C1 segment of cervical spinal cord (tissue), 14 donors: Measurements from ENCODE around the gene SVIL.
"Not testable (repeated sequence)": the region's sequence is repeated elsewhere in the genome, so short reads cannot be mapped to it uniquely, and the experiment has no call there.

Source experiments
- DNase-seq, 14 donors: peaks; one replicate each; lab custom pipeline; 2025; lab: John Stamatoyannopoulos, UW

The SVIL gene

DNA sequence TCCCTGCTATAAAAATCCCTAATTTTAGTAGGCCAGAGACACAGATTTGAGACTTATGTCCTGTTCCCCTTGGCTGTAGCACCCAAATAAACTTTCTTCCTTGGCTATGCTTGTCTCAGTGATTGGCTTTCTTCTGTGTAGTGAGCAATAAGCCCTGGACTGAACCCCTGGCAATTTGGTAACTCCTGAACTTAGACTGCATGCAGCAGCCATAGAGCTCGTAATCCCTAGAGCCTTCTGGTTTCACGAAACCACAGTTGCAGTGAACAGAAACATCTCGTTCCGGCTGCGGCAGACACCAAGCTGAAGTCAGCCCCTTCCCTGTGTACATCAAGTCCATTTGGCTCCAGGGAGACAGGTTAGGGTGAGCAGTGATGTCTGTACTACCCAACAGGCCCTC is 173.7 kb downstream of the SVIL start:
- no peak for DNase-seq

DNA sequence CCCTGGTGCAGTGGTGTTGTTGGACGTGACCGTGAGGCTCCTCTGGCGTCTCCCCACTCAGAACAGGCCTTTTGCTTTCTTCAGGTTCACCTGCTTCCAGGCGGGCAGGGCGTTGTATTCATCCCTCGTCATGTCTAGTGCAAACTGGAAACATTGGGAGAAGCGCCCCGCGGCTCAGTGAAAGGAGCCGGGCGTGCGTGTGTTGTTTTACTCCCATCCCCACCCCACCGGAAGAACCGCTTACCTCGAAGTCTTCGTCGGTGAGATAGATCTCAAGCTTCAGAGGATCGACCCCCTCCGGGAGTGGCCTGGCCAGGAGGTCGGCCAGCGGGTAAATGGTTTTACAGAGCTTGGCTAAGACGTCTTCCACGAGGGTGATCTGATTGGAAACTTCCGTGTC is 176.6 kb downstream of the SVIL start:
- not testable (repeated sequence) for DNase-seq

DNA sequence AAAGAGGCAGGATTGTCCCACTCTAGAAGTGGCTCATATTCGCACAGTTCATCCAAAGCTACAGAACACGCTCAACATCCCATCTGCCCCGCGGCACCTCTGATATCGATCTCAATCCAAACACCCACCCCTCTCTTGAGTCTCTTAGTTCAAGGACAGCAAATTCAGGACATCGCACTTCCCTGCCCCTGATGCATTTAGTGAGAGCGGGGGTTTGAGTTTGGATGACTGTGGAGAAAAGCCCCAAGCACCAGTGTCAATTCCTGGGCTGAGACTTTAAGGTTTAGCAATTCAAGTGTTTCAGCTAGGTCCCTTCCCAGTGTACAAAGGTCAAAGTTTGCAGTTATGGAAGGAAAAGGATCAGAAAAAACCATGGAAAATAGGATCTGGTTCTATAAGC is 179.7 kb downstream of the SVIL start:
- no peak for DNase-seq

DNA sequence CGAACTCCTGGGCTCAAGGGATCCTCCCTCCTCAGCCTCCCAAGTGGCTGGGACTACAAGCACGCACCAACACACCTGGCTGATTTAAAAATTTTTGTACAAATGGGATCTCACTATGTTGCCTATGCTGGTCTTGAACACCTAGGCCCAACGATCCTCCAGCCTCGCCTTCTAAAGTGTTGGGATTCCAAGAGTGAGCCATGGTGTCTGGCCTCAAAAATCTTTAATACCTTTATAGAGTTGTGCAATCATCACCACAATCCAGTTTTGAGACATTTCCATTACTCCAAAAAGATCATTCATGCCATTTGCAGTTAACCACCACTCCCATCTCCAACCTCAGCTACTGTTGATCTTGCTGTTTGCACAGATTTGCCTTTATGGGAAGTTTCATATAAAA is 180.5 kb downstream of the SVIL start:
- no peak for DNase-seq

DNA sequence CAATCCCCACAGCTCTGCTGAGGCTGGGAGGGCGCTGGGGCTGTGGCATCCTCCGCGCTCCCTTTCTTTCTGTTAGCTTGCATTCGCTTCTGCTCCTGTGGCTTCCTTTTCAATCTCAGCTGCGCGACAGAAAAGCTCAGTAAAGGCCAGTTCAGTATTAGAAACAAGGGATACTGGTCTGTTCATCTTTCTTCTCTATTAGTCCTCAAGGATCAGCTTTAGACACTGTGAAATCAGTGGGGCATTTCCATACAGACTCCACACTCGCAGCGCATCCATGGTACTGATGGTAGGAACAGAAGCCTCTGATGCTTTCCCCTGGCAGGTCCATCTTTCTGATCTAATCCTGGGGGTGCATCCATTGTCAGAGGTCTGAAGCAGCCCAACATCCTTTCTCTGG is 182.2 kb downstream of the SVIL start:
- no peak for DNase-seq

DNA sequence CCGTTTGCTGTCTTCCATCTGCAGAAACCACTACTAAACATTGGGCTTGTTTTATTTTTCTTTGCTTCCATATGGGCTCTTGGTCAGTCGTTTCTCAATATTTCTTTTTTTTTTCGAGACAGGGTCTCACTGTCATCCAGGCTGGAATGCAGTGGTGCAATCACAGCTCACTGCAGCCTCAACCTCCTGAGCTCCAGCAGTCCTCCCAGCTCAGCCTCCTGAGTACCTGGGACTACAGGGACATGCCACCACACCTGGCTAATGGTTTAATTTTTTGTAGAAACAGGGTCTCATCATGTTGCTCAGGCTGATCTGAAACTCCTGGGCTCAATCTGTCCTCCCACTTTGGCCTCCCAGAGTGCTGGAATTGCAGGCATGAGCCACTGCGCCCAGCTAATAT is 182.8 kb downstream of the SVIL start:
- no peak for DNase-seq

DNA sequence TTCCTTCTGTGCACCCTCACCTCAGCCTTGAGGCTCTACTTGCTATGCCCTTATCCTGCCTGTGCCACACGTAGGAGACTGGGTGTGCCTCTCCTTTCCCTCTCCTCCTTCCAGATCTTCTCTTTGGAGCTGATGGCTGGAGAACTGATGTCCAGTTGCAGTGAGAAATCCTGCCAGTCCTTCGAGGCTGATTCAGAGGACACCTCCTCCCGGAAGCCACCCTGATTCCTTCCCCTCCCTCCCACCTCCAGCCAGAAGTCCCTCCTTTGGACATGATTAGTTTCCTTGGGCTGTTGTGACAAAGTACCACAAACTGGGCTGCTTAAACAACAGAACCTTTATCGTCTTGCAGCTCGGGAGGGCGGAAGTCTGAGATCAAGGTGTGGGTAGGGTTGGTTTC is 184.4 kb downstream of the SVIL start:
- DNase-seq, result no peak

DNA sequence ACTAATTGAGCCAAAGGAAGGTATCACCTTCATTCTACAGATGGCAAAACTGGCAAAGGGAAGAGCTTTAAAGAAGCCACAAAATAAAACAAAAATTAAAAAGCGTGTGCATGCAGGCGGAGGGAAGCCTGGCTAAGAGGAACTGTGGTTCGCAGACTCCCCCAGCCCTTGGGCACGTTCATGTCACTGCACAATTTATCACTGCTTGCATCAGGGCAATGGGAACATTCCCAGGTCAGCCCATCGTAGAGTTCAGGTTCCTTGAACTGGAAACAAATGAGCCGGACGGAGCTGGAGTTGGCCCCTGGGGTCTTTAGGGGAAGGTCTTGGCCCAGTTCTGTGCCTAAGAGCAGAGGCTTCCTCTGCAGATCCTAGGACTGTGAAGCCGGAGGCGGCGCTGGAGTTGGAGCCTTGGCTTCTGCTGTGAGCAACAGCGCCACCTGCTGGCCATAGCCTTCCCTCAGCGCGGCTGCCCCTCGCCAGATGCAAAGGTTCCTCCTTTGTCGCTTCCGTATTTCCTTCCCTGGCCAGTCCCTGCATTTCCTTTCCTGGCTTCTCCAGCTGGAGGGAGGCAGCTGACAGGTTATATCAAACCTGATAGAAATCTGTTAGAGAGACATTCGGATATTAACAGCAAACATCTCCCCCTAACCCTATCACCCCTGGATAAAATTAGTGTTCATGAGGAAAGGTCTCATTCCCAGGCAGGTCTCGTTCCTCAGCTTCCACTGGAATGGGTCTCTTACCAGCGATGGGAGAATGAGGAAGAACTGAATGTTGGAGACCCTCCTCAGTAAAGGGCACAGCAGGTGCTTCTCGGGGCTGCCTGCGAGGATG is 185.8 kb downstream of the SVIL start:
- peak in 13 of 14 donors; percentile 5 to 77 (median 38) for DNase-seq

DNA sequence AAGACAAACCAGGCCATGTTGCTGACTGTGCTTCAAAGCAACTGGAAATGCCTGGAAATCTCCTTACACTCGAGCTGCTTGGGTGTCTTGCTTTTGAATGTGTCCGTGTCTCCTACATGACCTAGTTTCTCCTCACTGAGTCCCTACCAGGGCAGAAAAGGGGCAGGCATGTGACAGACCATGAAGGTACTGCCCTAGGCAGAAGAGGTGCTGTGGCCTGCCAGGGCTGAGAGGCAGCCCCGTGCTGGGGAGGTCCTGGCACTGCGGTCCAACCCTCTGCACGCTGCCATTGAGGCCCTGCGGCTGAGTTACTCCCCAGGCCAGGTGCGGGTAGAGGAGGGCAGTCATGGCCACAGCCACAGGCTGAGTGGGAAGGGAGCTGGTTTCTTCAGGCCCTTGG is 186.6 kb downstream of the SVIL start:
- DNase-seq, result peak in 1 of 14 donors; percentile 8

DNA sequence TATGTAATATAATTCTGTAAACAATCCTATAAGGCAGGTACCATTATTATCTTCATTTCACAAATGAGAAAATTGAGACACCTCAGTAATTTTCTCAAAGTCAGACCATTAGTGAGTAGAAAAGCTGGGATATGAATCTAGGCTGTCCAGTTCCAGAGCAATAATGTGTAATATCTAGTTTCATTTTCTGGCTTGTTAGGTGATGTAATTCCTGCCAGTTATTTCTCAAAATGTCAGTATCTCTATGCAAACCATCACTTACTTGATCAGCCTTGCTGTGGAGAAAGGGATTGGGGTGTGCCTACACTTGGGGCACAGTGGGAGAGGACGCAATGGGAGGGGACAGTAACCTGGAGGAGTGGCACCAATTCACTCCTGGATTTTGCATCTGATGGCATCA is 188.4 kb downstream of the SVIL start:
- DNase-seq, result no peak

DNA sequence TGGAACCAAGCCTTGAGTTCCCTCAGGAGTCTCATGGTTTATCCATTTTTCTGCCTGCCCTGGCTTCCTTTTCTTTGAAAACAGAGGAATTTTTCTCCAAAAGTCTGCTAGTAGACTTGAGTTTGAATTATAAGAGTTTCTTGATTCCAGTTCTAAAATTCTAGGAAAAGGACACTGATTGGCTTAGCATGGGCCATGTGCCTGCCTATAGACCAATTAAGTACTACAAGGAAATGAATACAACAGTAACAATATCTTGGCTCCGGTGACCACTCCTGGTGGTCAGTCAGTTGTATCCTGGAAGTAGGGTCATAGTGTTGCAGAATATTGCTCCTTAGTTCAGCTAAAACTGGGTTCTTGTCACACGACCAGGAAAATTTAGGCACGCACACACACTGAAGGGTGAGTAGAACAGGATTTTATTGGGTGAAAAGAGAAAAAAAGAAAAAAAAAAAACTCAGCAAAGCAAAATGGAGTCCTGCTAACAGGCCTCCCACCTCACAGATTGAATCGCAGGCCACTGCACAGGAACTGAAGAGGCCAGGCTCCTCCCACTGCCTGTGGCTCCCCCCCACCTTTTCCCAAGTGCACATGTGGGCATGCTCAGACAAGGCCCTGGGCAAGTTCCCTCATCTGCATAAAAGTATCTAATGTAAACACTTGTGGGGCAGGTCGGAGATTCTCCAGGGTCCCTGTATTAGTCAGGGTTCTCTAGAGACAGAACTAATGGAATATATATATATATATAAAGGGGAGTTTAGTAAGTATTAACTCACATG is 190.8 kb downstream of the SVIL start:
- DNase-seq, result no peak

DNA sequence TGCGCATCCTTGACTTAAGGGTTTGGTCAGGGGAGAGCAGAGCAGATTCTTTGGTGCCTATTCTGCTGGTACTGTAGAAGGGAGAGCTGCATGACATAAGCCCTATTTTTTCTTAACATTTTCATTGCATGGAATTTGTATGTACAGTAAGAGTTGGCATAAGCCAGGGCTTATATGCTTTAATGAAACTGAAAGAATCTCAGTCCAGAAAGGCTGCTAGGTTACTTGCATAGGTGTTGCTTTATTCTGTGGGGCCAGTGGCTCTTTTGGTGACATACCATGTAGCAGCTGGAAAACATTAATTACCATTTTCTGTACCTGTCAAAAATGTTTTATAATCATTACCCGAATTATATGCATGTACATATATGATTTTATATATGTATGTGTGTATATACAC is 193.8 kb downstream of the SVIL start:
- DNase-seq, result no peak

DNA sequence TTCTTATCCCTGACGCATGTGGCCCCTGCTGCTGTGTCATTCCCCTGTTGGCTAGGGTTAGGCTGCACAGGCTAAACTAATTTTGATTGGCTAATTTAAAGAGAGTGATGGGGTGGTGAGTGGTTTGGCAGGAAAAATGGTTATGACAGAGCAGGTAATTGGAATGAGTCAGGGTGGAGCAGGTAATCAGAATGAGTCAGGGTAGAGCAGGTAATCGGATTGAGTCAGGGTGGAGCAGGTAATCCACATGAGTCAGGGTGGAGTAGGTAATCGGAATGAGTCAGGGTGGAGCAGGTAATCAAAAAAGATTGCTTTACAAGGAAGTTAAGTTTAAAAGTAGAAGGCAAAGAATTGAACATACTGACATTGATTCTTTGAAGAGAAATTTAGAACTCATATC is 195.8 kb downstream of the SVIL start:
- DNase-seq, result not testable (repeated sequence)

DNA sequence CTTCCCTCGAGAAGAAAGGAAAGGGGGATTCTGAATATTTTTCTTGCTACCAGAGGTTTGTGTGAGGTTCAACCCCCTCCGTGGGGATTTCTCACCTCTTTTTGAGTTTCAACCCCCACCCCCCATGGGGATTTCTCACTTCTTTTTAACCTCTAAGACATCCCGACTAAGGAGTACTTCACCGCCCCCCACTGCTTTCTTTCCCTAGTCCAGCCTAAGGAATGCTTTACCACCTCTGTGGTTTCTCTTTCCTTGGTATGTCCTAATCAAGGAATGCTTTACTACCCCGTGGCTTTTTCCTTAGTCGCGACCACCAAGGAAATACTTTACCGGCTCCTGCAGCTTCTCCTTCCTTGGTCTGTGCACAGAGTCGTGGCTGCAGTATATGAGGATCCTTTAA is 196.5 kb downstream of the SVIL start:
- no peak for DNase-seq

DNA sequence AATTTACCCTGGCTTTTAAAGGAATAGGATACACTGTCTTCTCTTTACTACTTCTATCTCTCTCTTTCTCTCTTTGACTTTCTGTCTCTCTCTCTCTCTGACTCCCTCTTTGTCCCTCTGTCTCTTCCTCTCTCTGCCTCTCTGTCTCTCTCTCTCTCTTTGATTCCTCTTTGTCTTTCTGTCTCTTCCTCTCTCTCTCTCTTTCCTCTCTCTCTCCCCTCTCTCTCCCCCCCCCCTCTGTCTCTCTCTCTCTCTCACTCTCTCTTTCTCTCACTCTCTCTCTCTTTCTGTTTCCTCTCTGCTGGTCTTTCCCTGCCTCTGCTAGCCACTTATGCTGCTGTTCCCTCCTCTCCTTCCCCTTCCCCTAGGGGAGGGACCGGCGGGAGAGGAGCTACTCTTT is 196.9 kb downstream of the SVIL start:
- DNase-seq, result no peak

DNA sequence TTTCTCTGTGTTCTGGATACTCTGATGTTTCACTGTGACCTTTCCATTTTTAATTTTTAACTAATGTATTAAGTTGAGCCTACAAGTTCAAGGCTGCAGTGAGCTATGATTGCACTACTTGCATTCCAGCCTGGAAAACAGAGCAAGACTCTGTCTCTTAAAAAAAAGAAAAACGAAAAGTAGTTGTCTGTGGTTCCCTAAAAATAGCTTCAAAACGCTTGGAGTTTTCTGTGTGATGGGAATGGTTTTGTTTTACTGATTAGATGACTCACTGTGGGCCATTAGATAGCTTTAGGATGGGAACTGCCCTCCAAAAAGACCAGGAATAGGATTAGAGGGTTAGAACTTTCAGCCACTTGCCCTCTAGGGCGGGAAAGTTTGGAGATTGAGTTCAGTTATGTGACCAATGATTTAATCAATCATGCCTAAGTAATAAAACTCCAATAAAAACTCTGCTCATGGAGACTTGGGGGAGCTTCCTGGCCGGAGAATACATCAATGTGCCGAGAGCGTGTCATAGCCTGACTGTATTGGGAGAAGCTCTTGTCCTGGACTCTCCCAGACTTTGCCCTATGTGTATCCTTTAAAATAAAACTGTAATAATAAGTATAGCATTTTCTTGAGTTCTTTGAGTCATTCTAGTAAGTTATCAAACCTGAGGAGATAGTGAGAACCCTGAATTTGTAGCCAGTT is 198.8 kb downstream of the SVIL start:
- DNase-seq, result no peak

DNA sequence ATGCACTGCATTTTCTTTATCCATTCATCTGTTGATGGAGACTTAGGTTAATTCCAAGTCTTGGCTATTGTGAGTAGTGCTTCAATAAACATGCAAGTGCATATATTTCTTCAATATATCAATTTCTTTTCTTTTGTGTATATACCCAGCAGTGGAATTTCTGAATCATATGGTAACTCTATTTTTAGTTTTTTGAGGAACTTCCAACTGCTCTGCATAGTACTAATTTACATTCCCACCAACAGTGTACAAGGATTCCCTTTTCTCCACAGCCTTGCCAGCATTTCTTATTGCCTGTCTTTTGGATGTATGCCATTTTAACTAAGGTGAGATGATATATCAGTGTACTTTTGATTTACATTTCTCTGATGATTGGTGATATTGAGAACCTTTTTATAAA is 200.7 kb downstream of the SVIL start:
- no peak for DNase-seq

DNA sequence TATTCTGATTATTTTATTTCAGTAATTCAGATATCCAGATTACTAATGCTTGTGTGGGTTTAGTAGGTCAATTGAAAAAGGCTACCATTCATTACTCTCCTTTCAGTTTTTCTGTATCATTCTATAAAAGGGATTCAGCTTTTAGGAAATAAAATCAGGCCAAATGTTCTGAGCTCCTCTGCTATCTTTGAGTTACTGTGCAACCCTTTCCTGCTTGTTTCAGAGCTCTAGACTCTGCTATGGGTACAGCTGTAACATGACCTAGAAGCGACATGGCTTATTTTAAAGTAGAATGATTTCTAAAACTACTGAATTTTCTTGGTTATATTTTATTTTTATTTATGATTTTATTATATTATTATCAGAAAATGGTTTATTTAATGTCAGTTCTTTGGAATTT is 203.1 kb downstream of the SVIL start:
- DNase-seq, result no peak

DNA sequence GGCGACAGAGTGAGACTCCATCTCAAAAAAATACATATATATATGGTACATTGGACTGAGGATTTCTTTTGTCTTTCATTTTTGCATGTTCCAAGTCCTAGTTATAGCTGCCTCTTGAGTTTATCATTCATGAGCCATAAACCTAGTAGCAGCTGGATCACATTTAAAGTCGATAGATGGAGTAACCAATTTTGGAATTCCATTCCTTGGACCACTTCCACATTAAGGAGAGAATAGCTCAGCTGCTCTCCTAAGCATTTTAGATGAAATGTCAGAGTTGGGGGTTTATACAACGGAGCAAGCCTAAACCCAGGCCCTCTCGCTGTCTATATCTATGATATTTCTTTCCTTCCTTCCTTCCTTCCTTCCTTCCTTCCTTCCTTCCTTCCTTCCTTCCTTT is 204.7 kb downstream of the SVIL start:
- no peak for DNase-seq

DNA sequence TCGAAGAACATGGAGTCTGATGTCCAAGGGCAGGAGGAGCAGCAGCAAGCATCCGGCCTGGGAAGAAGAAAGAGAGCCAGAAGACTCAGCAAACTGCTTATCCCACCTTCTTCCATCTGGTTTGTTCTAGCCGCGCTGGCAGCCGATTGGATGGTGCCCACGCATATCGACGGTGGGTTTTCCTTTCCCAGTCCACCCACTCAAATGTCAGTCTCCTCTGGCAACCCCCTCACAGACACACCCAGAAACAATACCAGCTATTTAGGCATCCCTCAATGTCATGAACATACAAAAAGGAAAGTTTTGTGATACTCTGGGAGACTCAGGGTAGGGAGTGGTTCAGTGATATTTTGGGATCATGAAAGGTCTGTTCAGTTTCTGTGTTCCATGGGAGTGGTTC is 206.3 kb downstream of the SVIL start:
- no peak for DNase-seq

DNA sequence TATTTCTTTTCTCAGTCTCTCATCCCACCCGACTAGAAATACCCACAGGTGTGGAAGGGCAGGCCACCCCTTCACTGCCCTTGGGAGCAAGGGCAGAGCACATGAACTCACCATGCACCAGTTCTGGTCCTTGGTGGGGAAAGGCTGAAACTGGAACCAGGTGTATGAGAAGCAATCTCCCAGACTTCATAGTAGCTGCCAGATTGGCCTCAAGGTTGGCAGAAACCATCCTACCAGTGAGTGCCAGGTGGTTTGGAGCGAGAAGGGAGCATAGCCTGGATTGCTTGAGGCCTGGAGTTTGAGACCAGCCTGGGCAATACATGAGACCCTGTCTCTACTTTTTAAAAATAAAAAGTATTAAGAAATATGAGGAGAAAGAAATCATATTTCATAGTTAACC is 207.1 kb downstream of the SVIL start:
- no peak for DNase-seq

DNA sequence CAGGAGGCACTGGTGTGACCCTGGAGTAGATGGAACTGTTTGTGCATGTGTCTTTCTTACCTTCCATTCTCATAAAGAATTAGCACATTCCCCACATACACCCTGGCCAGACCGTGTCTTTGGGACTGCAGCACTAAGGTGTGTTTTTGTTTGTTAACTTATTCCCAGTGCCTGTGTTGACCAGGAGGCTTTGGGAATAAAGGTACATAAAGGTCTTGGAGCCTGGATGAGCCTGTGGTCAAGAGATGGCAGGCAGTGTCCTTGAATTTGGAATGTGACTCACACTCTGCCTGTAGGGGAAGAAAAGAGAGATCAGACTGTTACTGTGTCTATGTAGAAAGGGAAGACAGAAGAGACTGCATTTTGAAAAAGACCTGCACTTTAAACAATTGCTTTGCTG is 208.4 kb downstream of the SVIL start:
- DNase-seq, result no peak

DNA sequence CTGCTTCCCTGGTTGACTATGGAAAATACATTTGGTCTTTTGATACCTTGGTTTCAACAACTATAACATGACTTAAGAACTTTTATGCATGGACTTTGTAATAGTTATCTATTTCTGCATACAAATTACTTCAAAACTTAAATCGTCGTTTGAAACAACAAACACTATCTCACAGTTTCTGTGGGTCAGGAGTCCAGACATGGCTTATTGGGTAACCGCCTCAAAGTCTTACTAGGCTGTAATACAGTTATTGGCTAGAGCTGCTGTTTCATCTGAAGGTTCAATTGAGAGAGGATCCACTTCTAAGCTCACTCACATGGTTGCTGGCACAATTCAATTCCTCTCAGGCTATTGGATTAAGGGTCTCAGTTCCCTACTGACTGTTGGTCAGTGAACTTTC is 210.8 kb downstream of the SVIL start:
- no peak for DNase-seq
